BJ (cell line): Measurements from ENCODE around the gene NFATC2IP. TPM values are rescaled to one million over a fixed set of nuclear protein-coding genes. Genes with fewer than 3 reads are reported as not detected.
"Not testable (repeated sequence)": the region's sequence is repeated elsewhere in the genome, so short reads cannot be mapped to it uniquely, and the experiment has no call there.

Source experiments
- CTCF ChIA-PET: fragments of 350-600 bp; formaldehyde crosslinking; extraction: SDS; loops from one replicate; lab custom pipeline; 2021; ENCODE audit warnings: antibody characterized with exemption, inconsistent platforms; lab: Yijun Ruan, JAX
- POLR2A ChIA-PET: fragments of 300-600 bp; sonication (Branson Sonifier 250); formaldehyde crosslinking; extraction: SDS; loops from one replicate; lab custom pipeline; 2021; ENCODE audit warnings: antibody characterized with exemption; lab: Charles Lee
- DNase-seq: peaks from one replicate; pipeline ENCODE4 v3.0.0-alpha.2; 2011; ENCODE audit warnings: low read depth
- H3K27me3 ChIP-seq: 2 replicates; pipeline ENCODE4 v1.6.0; 2011; ENCODE audit warnings: low read length; ENCODE audit not compliant: control insufficient read depth, insufficient read depth
- H3K36me3 ChIP-seq: 2 replicates; pipeline ENCODE4 v1.5.1; 2011; ENCODE audit warnings: low read length; ENCODE audit not compliant: control insufficient read depth, insufficient read depth
- H3K4me3 ChIP-seq: 2 replicates; pipeline ENCODE4 v1.5.1; 2011; ENCODE audit warnings: low read depth, mild to moderate bottlenecking, control low read depth, low read length
- polyA plus RNA-seq: library from polyadenylated mRNA; depleted of rRNA; stranded (reverse); fragments of >200 nt; gene quantifications from 2 replicates; pipeline ENCODE4 v1.2.3, GENCODE V29; 2011
- TF ChIP-seq, protein P1 (sequence below): IDR thresholded peaks from 2 replicates; pipeline ENCODE4 v1.5.1; 2011; ENCODE audit warnings: low read depth, mild to moderate bottlenecking, control low read depth, inconsistent platforms, low read length, moderate library complexity; ENCODE audit not compliant: insufficient read depth

NFATC2IP gene
- polyA plus RNA-seq, 1 experiment = 30.7 TPM

DNA sequence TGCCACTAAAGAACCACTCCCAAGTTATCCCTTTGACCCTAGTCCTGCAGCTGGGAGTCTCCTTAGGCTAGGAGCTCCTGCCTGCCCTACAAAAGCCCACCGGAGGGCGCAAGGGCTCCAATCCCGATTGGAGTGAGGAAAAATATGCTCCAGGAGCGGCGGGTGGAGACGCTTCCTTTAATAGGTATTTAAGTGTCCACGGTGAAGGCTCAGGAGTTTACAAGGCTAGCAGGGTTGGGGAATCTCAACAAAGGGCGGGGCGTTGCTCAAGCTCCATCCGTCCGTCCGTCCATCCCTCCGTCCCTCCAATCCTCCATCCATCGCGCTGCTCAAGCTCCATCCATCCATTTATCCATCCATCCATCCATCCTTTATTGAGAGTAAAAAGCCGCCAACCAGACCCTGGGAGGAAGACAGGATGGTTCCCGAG, 23.3 kb downstream of the NFATC2IP start:
- DNase-seq = peak; percentile 7
- Histone ChIP-seq H3K4me3 (peak overlapping the region; percentile 74), H3K27me3 (no peaks in the 10 kb centered on the region), H3K36me3 (peaks cover 5% of the 10 kb centered on the region; the same call in 1 of the 2 replicates)
- TF ChIP-seq, protein P1, sequence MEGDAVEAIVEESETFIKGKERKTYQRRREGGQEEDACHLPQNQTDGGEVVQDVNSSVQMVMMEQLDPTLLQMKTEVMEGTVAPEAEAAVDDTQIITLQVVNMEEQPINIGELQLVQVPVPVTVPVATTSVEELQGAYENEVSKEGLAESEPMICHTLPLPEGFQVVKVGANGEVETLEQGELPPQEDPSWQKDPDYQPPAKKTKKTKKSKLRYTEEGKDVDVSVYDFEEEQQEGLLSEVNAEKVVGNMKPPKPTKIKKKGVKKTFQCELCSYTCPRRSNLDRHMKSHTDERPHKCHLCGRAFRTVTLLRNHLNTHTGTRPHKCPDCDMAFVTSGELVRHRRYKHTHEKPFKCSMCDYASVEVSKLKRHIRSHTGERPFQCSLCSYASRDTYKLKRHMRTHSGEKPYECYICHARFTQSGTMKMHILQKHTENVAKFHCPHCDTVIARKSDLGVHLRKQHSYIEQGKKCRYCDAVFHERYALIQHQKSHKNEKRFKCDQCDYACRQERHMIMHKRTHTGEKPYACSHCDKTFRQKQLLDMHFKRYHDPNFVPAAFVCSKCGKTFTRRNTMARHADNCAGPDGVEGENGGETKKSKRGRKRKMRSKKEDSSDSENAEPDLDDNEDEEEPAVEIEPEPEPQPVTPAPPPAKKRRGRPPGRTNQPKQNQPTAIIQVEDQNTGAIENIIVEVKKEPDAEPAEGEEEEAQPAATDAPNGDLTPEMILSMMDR = peak; percentile 81
- CTCF ChIA-PET = interaction anchor here (0.5 to 1.7 kb wide), 20 partner anchors 9 to 921 kb away, joined by 3 to 7 read pairs (median 4); partner anchors contain the start of gene NFATC2IP
- POLR2A ChIA-PET = no interaction called here

DNA sequence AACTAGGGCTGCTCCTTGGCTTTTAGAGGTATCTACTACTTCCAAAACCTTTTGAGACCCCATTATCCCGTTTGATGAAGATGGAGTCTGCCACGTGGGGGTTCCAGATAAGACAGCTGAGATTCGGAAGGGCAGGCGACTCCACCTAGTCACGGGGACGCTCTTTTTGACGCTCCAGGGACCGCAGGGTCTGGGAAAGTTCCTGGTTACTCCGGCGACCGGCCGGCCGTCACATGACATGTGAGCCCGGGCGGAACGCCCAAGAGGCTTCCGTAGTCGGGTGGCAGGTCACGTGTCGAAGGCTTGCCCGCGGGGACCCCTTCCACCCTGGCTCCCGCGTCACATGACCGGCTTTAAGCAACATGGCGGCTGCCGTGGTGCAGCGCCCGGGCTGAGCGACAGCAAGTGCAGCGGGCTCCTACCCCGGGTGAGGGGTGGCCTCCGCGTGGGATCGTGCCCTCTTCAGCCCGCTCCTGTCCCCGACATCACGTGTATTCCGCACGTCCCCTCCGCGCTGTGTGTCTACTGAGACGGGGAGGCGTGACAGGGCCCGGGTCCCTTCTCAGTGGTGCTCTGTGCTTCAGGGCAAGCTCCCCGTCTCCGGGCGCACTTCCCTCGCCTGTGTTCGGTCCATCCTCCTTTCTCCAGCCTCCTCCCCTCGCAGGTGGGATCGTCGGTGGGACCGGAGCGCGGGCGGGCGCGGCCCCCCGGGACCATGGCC, 23.9 kb downstream of the NFATC2IP start, which contains the start of gene SPNS1:
Gene SPNS1, plus strand, starts transcription at position 342 of the 721 bp plus-strand sequence. Its CDS starts 374 bp downstream, at position 716.
- Histone ChIP-seq H3K36me3 (peaks cover 8% of the 10 kb centered on the region; the same call in 1 of the 2 replicates), H3K4me3 (peak within 1 kb of the TSS; percentile 74), H3K27me3 (no peaks in the 10 kb centered on the region)
- peak; percentile 82 for DNase-seq
- ChIA-PET CTCF (interaction anchor here (1.0 to 1.7 kb wide), 13 partner anchors 9 to 726 kb away, joined by 3 to 7 read pairs (median 4); partner anchors contain the start of genes NFATC2IP and TUFM), POLR2A (no interaction called here)
- TF ChIP-seq, protein P1 = no peak

DNA sequence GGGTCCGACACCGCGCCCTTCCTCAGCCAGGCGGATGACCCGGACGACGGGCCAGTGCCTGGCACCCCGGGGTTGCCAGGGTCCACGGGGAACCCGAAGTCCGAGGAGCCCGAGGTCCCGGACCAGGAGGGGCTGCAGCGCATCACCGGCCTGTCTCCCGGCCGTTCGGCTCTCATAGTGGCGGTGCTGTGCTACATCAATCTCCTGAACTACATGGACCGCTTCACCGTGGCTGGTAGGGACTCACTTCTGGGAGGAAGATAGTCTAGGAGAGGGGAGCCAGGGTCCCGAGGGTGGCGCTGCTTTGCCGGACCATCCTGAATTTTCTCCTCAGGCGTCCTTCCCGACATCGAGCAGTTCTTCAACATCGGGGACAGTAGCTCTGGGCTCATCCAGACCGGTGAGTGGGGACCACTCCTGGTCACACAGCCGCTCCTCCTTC, 24.4 kb downstream of the NFATC2IP start:
- CTCF ChIA-PET = interaction anchor here (1.6 to 1.7 kb wide), 2 partner anchors 12 to 128 kb away, joined by 3 to 7 read pairs; partner anchors contain the start of gene TUFM
- no peak for DNase-seq

DNA sequence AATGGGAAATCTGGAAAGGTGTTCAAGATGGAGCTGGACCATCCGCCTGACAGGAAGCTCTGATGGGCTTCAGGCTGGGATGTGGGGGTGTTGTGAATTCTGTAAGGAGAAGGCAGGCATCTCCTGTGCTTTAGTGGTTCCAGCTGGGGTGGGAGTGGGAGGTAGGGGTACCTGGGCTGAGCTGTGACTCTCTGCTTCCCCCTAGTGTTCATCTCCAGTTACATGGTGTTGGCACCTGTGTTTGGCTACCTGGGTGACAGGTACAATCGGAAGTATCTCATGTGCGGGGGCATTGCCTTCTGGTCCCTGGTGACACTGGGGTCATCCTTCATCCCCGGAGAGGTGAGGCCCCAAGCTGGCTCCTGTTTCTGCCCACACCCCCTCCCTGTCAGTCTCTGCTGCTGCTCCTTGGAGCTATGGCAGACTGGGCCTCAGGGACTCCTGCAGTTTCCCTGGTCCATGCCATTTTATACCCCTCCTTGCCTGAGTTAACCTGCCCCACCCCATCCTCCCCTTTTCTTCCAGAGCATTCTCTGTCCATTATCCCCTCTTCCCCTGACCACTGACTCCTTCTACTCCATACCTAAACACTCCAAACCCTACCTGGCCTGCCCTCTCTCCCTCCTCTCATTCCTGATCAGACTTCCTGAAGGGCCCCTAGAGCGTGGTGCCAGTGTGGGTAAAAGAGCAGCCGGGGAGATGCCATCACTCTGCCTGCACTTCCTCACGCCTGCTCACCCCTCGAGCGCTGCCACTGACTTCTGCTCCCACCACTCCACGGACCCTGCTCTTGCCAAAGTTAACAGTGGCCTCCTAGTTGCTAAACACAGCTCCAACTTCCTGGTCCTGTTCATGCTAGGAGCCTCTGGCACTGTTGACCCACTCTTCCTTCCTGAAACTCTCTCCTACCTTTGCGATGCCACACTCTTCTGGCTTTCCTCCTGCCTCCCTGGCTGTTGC, 27.2 kb downstream of the NFATC2IP start:
- Histone ChIP-seq H3K4me3 (no peak overlapping the region), H3K27me3 (no peaks in the 10 kb centered on the region), H3K36me3 (peaks cover 23% of the 10 kb centered on the region)
- ChIA-PET POLR2A (no interaction called here), CTCF (interaction anchor here (0.6 kb wide), 1 partner anchor 16 kb away, joined by 3 read pairs; no protein-coding TSS in a partner anchor)
- TF ChIP-seq, protein P1 = 0 out of 2 replicates have a peak, but pooled peaks have one; percentile 23
- DNase-seq = no peak

More for the DNA sequence above, 24.4 kb downstream of the NFATC2IP start:
- TF ChIP-seq, protein P1 = no peak
- POLR2A ChIA-PET = no interaction called here
- Histone ChIP-seq H3K36me3 (peaks cover 8% of the 10 kb centered on the region; the same call in 1 of the 2 replicates), H3K27me3 (no peaks in the 10 kb centered on the region), H3K4me3 (peak overlapping the region; percentile 74)

DNA sequence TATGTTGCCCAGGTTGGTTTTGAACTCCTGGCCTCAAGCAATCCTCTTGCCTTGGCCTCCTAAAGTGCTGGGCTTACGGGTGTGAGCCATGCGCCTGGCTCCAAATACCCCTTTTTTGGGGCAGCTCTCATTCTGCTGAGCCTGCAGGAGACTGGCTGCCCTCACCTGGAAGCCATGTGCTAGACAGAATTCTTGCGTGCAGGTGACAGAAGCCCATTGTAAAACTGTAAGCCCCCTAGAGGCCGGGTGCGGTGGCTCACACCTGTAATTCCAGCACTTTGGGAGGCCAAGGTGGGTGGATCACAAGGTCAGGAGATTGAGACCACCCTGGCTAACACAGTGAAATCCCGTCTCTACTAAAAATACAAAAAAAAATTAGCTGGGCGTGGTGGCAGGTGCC, 29.6 kb downstream of the NFATC2IP start:
- CTCF ChIA-PET = interaction anchor here (0.7 kb wide), 1 partner anchor 17 kb away, joined by 3 read pairs; no protein-coding TSS in a partner anchor
- peaks cover 36% of the 10 kb centered on the region for H3K36me3 ChIP-seq
- DNase-seq, POLR2A ChIA-PET, H3K4me3 ChIP-seq, H3K27me3 ChIP-seq: not testable (repeated sequence)
